Central memory CD4-positive, alpha-beta T cell (primary cell): ENCODE results near the gene USH1G.
"Not testable (repeated sequence)": the region's sequence is repeated elsewhere in the genome, so short reads cannot be mapped to it uniquely, and the experiment has no call there.

Experiments
- DNase-seq: peaks from one replicate; pipeline ENCODE4 v3.0.0; 2022
- total RNA-seq, 3 experiments: gene quantifications; one replicate each; lab custom pipeline; 2026; lab: John Stamatoyannopoulos, UW

Gene USH1G
- total RNA-seq = 0 reads per million in 3 experiments

DNA sequence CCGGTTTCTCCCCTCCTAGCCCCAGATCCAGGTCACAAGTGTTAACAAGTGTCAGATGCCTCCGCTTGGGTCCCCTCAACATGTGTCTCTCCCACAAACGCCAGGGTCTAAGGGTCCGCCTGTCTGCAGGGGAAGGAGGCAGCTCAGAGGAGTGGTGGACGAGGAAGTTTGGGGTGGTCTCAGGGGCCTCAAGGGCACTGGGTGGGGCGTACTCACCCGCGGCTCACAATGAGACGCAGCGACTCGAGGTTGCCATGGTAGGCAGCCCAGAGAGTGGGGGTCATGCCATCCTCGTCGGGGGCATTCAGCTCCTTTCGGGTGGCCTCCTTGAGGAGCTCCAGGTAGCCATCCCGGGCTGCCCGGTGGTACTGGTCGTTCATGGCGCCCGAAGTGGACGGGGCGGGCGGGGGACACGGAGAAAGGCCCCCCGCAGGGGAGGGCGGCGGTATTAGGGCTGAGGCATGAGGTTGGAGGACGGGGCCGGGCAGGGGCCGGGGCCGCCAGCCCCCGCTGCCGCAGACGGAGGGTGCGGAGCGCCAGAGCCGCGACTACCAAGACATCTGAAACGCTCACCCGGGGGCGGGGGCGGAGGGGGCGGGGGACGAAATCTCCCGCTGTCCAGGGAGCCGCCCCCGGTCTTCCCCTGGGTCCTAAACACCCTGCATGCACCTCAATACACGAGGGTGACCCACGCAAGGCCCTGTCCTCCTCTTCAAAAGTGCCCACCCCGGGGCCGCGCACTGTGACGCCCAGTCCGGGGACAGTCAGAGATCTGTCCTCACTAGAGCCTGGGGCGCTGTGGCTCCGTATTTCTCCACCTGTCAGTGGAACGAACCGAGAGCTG lies at the start of gene USH1G:
Gene USH1G (minus strand): TSS at position 562 of the 844 bp plus-strand sequence. CDS start 182 bp downstream, at position 380.
- DNase-seq = no peak

DNA sequence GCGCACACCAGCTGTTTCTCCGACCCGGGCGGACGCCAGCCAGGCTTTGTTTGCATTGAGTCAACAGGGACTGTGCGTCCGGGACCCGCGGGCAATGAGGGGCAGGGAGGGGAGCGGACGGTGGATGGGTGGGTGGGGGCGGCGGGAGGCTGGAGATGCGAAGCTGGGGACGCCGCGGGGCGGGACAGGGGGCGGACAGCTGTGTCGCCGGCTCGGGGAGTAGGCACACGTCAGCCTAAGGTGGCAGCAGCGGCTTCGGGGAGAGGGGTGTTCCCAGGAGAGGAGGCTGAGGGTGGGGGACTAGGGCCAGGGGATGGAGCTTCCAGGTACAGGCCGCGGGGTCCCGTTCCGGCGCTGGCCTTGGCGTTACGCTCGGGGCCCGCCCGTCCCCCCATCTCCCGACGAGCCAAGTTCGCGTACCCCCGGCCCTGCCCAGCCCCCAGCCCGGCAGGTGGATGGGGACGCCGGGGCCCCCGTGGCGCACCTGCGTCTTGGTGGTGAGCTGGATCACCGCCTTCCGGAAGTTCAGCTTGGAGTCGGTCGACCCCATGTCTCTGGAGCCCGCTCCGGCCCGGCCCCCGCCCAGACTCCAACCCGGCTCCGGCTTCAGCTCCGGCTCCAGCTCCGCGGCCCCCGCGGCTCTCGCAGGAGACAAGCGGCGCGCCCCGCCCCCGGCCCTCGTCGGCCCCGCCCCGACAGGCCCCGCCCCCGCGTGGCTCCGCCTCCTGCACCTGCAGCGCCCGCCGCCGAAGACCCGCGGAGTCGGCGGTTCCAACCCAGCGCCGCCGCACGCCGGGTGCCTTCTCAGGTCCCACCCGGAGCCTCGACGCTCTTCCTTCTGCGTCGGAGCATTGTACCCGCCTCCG lies 49.3 kb upstream of the USH1G start, which contains the start of gene HID1:
Gene HID1 (minus strand): TSS at position 653 of the 866 bp plus-strand sequence. CDS start 103 bp downstream, at position 550.
- peak; percentile 64 for DNase-seq

DNA sequence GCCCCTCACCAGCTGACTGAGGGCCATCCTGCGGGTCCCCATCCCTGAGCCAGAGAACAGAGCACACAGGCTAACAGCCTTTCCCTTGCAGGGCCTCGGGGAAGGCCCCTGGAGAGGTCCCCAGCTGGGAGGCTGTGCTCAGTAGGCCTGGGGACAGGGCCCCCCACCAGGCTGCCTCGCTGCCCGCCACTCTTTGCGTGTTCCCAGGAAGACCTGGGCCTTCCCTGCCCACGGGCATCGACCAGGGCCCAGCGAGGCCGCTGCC lies 48.7 kb upstream of the USH1G start:
- no peak for DNase-seq

GRCh38 chr17:74971069-74971841 lies 48.2 kb upstream of the USH1G start:
- no peak for DNase-seq

DNA sequence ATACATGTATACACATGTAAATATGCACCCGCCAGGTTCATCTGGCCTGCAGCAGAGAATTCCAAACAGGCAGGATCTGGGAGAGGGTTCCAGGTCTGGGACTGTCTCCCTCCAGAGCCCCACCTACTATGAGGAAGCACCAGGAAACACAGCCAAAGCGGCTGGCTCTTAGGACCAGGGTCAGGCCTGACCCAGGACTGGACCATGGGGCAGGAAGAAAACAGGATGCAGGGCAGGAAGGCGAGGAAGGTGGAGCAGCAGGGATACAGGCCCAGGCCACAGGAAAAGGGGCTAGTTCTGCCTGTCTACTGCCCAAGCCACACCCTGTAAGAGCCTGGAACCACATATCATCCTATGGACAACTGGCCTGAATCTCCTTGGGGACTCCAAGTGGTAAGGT lies 47.3 kb upstream of the USH1G start:
- no peak for DNase-seq

- not testable (repeated sequence) for DNase-seq
These were observed 46.4 kb upstream of the USH1G start for GRCh38 chr17:74969501-74969900.

GRCh38 chr17:74968361-74968780 lies 45.3 kb upstream of the USH1G start:
- no peak for DNase-seq

GRCh38 chr17:74964988-74965622 lies 42.0 kb upstream of the USH1G start:
- no peak for DNase-seq

DNA sequence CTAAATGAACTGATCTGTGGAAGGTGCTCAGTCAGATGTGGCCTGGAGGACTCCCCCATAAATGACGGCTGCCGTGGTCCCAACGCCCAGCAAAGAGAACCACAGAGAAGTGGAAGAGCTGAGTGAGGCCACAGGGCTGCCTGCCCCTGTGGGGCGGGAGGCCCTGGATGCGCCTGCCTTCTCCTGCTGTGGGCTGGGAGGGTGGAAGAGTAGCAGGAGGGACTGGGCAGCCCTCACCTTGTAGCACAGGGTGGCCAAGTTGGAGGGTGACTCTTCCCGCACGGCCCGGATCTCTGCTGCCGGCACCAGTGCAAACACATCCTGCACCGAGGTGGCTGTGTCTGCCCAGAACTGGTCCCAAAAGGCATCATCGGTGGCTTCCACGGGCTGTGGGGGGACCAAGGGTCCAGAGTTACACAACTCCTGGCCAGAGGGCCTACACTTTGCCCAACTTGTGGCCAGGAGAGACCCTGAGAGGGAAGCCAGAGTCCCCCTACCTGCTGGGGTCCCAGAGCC lies 41.2 kb upstream of the USH1G start:
- DNase-seq = no peak

DNA sequence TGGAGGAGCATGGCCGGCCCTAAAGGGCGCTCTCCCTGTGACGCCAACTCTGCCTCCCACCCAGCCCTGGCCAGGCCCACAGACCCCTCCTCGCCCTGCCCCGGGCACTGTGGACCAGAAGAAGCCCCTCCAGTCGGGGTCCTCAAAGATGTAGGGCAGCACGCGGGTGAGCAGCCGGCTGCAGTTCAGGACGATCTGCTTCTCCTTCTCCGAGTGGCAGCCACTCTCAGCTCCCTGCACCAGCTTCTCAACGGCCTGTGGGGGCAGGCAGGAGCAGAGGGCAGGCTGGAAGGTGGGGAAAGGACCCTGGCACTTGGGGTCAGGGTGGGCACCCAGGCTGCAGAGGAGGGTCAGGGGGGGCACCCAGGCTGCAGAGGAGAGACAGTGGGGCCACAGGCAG lies 40.6 kb upstream of the USH1G start:
- no peak for DNase-seq

GRCh38 chr17:74962622-74963394 lies 39.8 kb upstream of the USH1G start:
- no peak for DNase-seq

GRCh38 chr17:74961657-74962350 lies 38.7 kb upstream of the USH1G start:
- DNase-seq = peak; percentile 75

DNA sequence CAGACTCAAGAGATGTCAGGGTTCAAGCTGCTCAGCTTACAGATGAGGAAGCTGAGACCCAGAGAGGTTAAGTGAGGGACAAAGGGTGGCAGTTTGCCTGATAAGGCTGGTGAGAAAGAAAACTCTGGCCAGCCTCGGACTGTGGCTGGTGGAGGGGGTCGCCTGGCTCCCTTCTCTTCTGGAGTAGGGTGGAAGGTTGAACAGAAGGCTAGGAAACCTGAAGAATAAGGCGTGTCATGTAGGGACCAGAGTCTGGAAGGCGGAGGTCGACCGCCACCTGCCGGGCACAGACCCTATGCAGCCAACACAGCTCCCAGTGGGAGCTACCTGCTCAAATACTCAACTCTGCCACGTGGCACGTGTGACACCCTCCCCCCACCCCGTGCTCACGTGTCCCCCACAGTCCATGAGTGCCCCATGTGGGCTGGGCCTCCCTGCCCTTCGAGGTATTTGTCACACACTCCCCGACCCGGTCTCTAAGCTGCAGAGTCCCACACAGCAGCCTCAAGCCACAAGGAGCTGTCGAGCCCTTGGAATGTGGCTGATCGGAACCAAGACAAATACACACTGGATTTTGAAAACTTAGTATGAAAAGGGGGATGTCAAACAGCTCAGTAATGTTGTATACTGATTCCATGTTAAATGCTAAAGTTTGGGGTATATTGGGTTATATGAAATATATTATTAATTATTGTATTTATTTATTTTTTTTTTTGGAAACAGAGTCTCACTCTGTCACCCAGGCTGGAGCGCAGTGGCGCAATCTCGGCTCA lies 37.7 kb upstream of the USH1G start:
- peak; percentile 17 for DNase-seq

DNA sequence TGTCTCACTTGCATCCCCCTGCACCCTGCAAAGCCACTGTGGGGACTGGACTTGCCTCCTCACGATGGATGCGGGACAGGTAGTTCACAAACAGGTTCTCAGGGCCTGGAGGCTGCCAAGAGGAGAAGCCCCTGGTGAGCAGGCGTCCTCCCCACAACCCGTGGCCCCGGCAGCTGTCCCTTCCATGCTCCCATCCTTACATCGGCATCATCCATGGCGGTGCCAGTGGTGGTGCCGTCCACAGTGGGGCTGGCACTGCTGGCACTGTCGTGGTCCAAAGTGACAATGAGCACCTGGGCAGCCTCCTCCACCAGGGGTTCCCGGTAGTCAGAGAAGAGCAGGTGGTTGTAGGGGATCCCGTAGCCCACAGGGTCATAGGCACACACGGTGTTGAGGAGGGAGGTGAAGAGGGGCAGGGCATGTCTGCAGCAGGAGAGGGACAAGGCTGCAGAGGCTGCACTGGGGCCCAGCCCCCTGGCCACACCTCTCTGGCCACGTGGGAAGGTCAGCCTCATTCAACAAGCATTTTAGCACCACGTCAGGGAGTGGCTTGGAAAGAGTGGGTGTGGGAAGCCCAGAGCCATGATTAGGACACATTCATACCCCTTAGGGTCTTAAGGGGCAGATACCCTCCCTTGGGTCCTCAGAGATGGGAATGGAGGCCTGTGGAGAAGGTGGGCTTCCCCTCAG lies 36.9 kb upstream of the USH1G start:
- DNase-seq = no peak

GRCh38 chr17:74957935-74958740 lies 35.1 kb upstream of the USH1G start:
- peak; percentile 56 for DNase-seq

DNA sequence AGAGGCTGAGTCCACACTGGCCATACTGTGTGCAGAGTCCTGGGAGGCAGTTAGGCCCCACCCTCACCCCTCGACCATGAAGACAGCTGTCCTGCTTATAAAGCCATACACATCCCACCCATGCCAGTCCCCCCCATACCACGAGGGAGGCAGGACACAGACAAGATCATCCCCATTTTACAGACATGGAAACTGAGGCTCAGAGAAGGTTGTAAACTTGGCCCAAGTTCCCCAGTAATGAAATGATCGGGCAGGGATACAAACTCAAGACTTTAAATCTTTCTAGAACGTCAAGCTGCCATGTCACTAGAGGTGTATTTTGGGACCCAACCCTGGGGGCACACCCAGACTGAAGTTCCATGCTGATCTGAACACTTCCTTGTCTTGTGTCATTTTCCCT lies 33.0 kb upstream of the USH1G start:
- no peak for DNase-seq

- no peak for DNase-seq
These were observed 31.8 kb upstream of the USH1G start for GRCh38 chr17:74954665-74955421.

- DNase-seq = no peak
These were observed 31.1 kb upstream of the USH1G start for GRCh38 chr17:74954115-74954514.
